Liver (tissue), 9 donors: Measurements from ENCODE around the gene COL9A3. TPM values are rescaled to one million over a fixed set of nuclear protein-coding genes. Genes with fewer than 3 reads are reported as not detected.

Source experiments
- DNase-seq: peaks from one replicate; pipeline ENCODE4 v3.0.0-alpha.2; 2017; ENCODE audit warnings: low spot score
- H3K27ac ChIP-seq, 2 donors: one replicate each; pipeline ENCODE4 v1.7.0; 2013; ENCODE audit warnings: inconsistent platforms in 2 of 2, low read length in 2 of 2, control low read depth in 1 of 2, low read depth in 1 of 2, mild to moderate bottlenecking in 1 of 2
- H3K27me3 ChIP-seq, 4 donors: one replicate each; pipeline versions ENCODE4 v1.6.1 to v1.7.0; 2013; ENCODE audit warnings: low read length in 3 of 4, inconsistent platforms in 1 of 4, mild to moderate bottlenecking in 1 of 4, moderate library complexity in 1 of 4; ENCODE audit not compliant: control insufficient read depth in 4 of 4, insufficient read depth in 4 of 4
- H3K36me3 ChIP-seq, 4 donors: one replicate each; pipeline versions ENCODE4 v1.6.1 to v1.7.0; 2013; ENCODE audit warnings: low read length in 3 of 4, mild to moderate bottlenecking in 3 of 4, low read depth in 1 of 4, moderate library complexity in 1 of 4; ENCODE audit not compliant: control insufficient read depth in 4 of 4, insufficient read depth in 3 of 4
- H3K4me1 ChIP-seq, 4 donors: one replicate each; pipeline versions ENCODE4 v1.6.1 to v1.7.0; 2013; ENCODE audit warnings: low read length in 3 of 4, mild to moderate bottlenecking in 3 of 4, moderate library complexity in 1 of 4; ENCODE audit not compliant: control insufficient read depth in 4 of 4, insufficient read depth in 4 of 4
- H3K4me3 ChIP-seq, 3 donors: one replicate each; pipeline versions ENCODE4 v1.6.1 to v1.7.0; 2013; ENCODE audit warnings: low read length in 3 of 3, control low read depth in 1 of 3, low read depth in 1 of 3, mild to moderate bottlenecking in 1 of 3
- H3K9ac ChIP-seq, 2 donors: one replicate each; pipeline ENCODE4 v1.7.0; 2013; ENCODE audit warnings: low read length in 2 of 2, mild to moderate bottlenecking in 2 of 2, moderate library complexity in 2 of 2, control low read depth in 1 of 2, low read depth in 1 of 2
- H3K9me3 ChIP-seq, 4 donors: one replicate each; pipeline versions ENCODE4 v1.6.1 to v1.7.0; 2013; ENCODE audit warnings: low read length in 3 of 4; ENCODE audit not compliant: control insufficient read depth in 4 of 4
- EGR1 ChIP-seq, 2 donors: IDR thresholded peaks; 2 replicates each; pipeline ENCODE4 v1.6.1; 2016 to 2018; ENCODE audit warnings: antibody characterized with exemption in 2 of 2, low read depth in 2 of 2
- FOXA1 ChIP-seq: IDR thresholded peaks from 2 replicates; pipeline ENCODE4 v1.6.1; 2016; ENCODE audit warnings: antibody characterized with exemption
- FOXA2 ChIP-seq: IDR thresholded peaks from 2 replicates; pipeline ENCODE4 v1.6.1; 2016; ENCODE audit warnings: antibody characterized with exemption
- GABPA ChIP-seq, 2 donors: IDR thresholded peaks in 1 of 2; conservative IDR thresholded peaks in 1 of 2; 2 replicates each; pipeline ENCODE4 v1.6.1; 2016; ENCODE audit warnings: antibody characterized with exemption in 2 of 2, mild to moderate bottlenecking in 1 of 2, moderate library complexity in 1 of 2
- HNF4A ChIP-seq, 2 donors: conservative IDR thresholded peaks; 2 replicates each; pipeline ENCODE4 v1.6.1; 2016; ENCODE audit warnings: antibody characterized with exemption in 2 of 2, mild to moderate bottlenecking in 2 of 2
- HNF4G ChIP-seq: IDR thresholded peaks from 2 replicates; pipeline ENCODE4 v1.6.1; 2016; ENCODE audit warnings: antibody characterized with exemption
- JUND ChIP-seq, 2 donors: IDR thresholded peaks; 2 replicates each; pipeline ENCODE4 v1.6.1; 2016; ENCODE audit warnings: antibody characterized with exemption in 2 of 2
- NR2F2 ChIP-seq: IDR thresholded peaks from 2 replicates; pipeline ENCODE4 v1.6.1; 2016; ENCODE audit warnings: antibody characterized with exemption
- RAD21 ChIP-seq, 2 donors: IDR thresholded peaks; 2 replicates each; pipeline ENCODE4 v1.6.1; 2016; ENCODE audit warnings: antibody characterized with exemption in 2 of 2, mild to moderate bottlenecking in 2 of 2
- RXRA ChIP-seq, 2 donors: IDR thresholded peaks; 2 replicates each; pipeline ENCODE4 v1.6.1; 2017 to 2018; ENCODE audit warnings: antibody characterized with exemption in 2 of 2, mild to moderate bottlenecking in 1 of 2
- SP1 ChIP-seq: IDR thresholded peaks from 2 replicates; pipeline ENCODE4 v1.6.1; 2018; ENCODE audit warnings: antibody characterized with exemption, mild to moderate bottlenecking
- TAF1 ChIP-seq: conservative IDR thresholded peaks from 2 replicates; pipeline ENCODE4 v1.6.1; 2016; ENCODE audit warnings: antibody characterized with exemption, mild to moderate bottlenecking
- YY1 ChIP-seq: IDR thresholded peaks from 2 replicates; pipeline ENCODE4 v1.6.1; 2016; ENCODE audit warnings: antibody characterized with exemption, mild to moderate bottlenecking
- WGBS: extraction: QIAGEN DNeasy Blood & Tissue Kit; methylation state at CpG from one replicate; pipeline ENCODE4 v1.1.7; 2013; 5-methylcytosine and 5-hydroxymethylcytosine counted together
- polyA plus RNA-seq, 2 donors: library from polyadenylated mRNA; stranded (reverse) in 1 of 2; unstranded in 1 of 2; fragments of 200-250 nt in 1 of 2; fragments of >200 nt in 1 of 2; fragmentation: Nextera tagmentation in 1 of 2; extraction: Ambion mirVana in 1 of 2; gene quantifications; one replicate each; pipeline versions ENCODE4 v1.2.1 to v1.2.3, GENCODE V29; 2013 to 2015
- total RNA-seq, 2 donors: library from RNA; depleted of rRNA; stranded (reverse); fragments of >200 nt; gene quantifications; one replicate each; pipeline ENCODE4 v1.2.3, GENCODE V29; 2014
- TF ChIP-seq, protein P1 (sequence below): IDR thresholded peaks from 2 replicates; pipeline ENCODE4 v1.6.1; 2016; ENCODE audit warnings: antibody characterized with exemption
- TF ChIP-seq, protein P2 (sequence below): IDR thresholded peaks from 2 replicates; pipeline ENCODE4 v1.6.1; 2016; ENCODE audit warnings: antibody characterized with exemption, mild to moderate bottlenecking
- TF ChIP-seq, protein P3 (sequence below): IDR thresholded peaks from 2 replicates; pipeline ENCODE4 v1.6.1; 2016; ENCODE audit warnings: antibody characterized with exemption
- TF ChIP-seq, protein P4 (sequence below): IDR thresholded peaks from 2 replicates; pipeline ENCODE4 v1.6.1; 2016; ENCODE audit warnings: antibody characterized with exemption
- TF ChIP-seq, protein P5 (sequence below): fragments of 150-350 bp; IDR thresholded peaks from 2 replicates; pipeline ENCODE4 v1.5.1; 2017; ENCODE audit warnings: improper control_type of control experiment, low read depth, low read length; ENCODE audit not compliant: missing input control
- donor health status: healthy.
- donor health status: healthy.
- donor health status: healthy.
- donor health status: healthy.
- donor health status: healthy.

COL9A3 gene
- total and polyA plus RNA-seq, 4 donors = 0.92 to 2.0 (median 1.1) TPM

DNA sequence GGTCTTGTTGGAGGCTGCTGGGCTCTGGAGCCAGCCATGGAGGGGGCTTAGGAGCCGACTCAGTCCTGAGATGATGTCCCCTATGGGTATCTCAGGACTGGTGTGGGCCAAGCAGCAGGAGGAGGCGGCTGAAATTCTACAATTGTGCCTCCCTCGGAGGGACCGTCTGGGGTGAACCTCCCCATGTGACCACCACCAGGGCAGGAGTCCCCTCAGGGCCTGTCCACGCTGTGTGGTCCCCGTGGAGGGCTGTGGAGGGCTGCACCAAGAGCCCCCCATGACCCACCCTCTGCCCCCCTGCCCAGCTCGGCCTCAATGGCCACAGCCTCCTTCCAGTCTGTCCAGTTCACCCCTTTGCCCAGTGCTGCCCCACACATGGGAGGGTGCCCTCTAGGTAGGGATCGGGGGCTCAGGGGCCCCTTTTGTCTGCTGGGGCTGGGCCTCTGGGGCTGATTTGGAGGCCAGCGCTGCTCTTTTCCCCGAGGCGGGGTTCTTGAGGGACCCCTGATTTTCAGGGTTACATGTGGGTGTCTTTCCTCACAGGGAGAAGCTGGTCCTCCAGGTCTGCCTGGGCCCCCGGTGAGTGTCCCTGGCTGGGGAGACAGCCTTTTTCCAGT lies 1.2 kb downstream of the COL9A3 start:
- TF ChIP-seq, protein P1, sequence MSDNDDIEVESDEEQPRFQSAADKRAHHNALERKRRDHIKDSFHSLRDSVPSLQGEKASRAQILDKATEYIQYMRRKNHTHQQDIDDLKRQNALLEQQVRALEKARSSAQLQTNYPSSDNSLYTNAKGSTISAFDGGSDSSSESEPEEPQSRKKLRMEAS = no peak
- TF ChIP-seq JUND (IDR thresholded peaks at IDR 0.05) (no peak), RAD21 (IDR thresholded peaks at IDR 0.05) (no peak), TAF1 (no peak), HNF4G (no peak), NR2F2 (no peak), FOXA2 (no peak), SP1 (no peak), RXRA (IDR thresholded peaks at IDR 0.05) (no peak), EGR1 (IDR thresholded peaks at IDR 0.05; ENCODE audit: low read depth in 2 of 2) (no peak), FOXA1 (no peak), YY1 (no peak), HNF4A (conservative IDR thresholded peaks at IDR 0.05) (no peak), GABPA (IDR thresholded peaks at IDR 0.05 in 1 of 2, conservative IDR thresholded peaks at IDR 0.05 in 1 of 2) (no peak)
- TF ChIP-seq, protein P2, sequence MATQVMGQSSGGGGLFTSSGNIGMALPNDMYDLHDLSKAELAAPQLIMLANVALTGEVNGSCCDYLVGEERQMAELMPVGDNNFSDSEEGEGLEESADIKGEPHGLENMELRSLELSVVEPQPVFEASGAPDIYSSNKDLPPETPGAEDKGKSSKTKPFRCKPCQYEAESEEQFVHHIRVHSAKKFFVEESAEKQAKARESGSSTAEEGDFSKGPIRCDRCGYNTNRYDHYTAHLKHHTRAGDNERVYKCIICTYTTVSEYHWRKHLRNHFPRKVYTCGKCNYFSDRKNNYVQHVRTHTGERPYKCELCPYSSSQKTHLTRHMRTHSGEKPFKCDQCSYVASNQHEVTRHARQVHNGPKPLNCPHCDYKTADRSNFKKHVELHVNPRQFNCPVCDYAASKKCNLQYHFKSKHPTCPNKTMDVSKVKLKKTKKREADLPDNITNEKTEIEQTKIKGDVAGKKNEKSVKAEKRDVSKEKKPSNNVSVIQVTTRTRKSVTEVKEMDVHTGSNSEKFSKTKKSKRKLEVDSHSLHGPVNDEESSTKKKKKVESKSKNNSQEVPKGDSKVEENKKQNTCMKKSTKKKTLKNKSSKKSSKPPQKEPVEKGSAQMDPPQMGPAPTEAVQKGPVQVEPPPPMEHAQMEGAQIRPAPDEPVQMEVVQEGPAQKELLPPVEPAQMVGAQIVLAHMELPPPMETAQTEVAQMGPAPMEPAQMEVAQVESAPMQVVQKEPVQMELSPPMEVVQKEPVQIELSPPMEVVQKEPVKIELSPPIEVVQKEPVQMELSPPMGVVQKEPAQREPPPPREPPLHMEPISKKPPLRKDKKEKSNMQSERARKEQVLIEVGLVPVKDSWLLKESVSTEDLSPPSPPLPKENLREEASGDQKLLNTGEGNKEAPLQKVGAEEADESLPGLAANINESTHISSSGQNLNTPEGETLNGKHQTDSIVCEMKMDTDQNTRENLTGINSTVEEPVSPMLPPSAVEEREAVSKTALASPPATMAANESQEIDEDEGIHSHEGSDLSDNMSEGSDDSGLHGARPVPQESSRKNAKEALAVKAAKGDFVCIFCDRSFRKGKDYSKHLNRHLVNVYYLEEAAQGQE = no peak
- TF ChIP-seq, protein P3, sequence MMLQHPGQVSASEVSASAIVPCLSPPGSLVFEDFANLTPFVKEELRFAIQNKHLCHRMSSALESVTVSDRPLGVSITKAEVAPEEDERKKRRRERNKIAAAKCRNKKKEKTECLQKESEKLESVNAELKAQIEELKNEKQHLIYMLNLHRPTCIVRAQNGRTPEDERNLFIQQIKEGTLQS = no peak
- TF ChIP-seq, protein P4, sequence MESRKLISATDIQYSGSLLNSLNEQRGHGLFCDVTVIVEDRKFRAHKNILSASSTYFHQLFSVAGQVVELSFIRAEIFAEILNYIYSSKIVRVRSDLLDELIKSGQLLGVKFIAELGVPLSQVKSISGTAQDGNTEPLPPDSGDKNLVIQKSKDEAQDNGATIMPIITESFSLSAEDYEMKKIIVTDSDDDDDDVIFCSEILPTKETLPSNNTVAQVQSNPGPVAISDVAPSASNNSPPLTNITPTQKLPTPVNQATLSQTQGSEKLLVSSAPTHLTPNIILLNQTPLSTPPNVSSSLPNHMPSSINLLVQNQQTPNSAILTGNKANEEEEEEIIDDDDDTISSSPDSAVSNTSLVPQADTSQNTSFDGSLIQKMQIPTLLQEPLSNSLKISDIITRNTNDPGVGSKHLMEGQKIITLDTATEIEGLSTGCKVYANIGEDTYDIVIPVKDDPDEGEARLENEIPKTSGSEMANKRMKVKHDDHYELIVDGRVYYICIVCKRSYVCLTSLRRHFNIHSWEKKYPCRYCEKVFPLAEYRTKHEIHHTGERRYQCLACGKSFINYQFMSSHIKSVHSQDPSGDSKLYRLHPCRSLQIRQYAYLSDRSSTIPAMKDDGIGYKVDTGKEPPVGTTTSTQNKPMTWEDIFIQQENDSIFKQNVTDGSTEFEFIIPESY = no peak
- TF ChIP-seq, protein P5, sequence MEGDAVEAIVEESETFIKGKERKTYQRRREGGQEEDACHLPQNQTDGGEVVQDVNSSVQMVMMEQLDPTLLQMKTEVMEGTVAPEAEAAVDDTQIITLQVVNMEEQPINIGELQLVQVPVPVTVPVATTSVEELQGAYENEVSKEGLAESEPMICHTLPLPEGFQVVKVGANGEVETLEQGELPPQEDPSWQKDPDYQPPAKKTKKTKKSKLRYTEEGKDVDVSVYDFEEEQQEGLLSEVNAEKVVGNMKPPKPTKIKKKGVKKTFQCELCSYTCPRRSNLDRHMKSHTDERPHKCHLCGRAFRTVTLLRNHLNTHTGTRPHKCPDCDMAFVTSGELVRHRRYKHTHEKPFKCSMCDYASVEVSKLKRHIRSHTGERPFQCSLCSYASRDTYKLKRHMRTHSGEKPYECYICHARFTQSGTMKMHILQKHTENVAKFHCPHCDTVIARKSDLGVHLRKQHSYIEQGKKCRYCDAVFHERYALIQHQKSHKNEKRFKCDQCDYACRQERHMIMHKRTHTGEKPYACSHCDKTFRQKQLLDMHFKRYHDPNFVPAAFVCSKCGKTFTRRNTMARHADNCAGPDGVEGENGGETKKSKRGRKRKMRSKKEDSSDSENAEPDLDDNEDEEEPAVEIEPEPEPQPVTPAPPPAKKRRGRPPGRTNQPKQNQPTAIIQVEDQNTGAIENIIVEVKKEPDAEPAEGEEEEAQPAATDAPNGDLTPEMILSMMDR = no peak
- H3K9ac ChIP-seq = no peak overlapping the region
- WGBS = 73% methylated on average over 12 of the region's 12 CpGs
- H3K9me3 ChIP-seq = no peaks in the 10 kb centered on the region
- no peak overlapping the region for H3K4me3 ChIP-seq
- no peak for DNase-seq
- H3K27ac ChIP-seq = no peak overlapping the region
- H3K36me3 ChIP-seq = peaks cover 0 to 5% (median 2%) of the 10 kb centered on the region in 4 donors
- H3K4me1 ChIP-seq = peaks cover 3 to 14% (median 5%) of the 10 kb centered on the region in 4 donors
- H3K27me3 ChIP-seq = peaks cover 0 to 4% (median 0%) of the 10 kb centered on the region in 4 donors
